Subcutaneous adipose tissue (tissue), 4 donors: ENCODE data around the gene CCNE1. TPM values are rescaled to one million over a fixed set of nuclear protein-coding genes. Genes with fewer than 3 reads are reported as not detected.

Experiments used
- total RNA-seq, 4 donors: library from RNA; depleted of rRNA; stranded (reverse); fragments of >200 nt; gene quantifications; one replicate each; pipeline ENCODE4 v1.1.0, GENCODE V29; 2016
- TF ChIP-seq, protein P1 (sequence below): fragments of 450-650 bp; IDR thresholded peaks from one replicate; pipeline ENCODE4 v1.5.1; 2016; ENCODE audit warnings: low read depth, mild to moderate bottlenecking, control low read depth, antibody characterized with exemption, moderate library complexity

CCNE1 gene
- total RNA-seq, 4 donors from 2014 or later, result 1.1 to 2.7 (median 2.1) TPM

DNA sequence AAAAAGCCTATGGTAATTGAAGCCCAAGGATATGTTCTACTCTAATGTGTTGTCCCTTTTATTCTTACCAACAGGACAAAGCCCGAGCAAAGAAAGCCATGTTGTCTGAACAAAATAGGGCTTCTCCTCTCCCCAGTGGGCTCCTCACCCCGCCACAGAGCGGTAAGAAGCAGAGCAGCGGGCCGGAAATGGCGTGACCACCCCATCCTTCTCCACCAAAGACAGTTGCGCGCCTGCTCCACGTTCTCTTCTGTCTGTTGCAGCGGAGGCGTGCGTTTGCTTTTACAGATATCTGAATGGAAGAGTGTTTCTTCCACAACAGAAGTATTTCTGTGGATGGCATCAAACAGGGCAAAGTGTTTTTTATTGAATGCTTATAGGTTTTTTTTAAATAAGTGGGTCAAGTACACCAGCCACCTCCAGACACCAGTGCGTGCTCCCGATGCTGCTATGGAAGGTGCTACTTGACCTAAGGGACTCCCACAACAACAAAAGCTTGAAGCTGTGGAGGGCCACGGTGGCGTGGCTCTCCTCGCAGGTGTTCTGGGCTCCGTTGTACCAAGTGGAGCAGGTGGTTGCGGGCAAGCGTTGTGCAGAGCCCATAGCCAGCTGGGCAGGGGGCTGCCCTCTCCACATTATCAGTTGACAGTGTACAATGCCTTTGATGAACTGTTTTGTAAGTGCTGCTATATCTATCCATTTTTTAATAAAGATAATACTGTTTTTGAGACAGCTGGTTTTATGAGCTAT lies 12.0 kb downstream of the CCNE1 start:
- TF ChIP-seq, protein P1, sequence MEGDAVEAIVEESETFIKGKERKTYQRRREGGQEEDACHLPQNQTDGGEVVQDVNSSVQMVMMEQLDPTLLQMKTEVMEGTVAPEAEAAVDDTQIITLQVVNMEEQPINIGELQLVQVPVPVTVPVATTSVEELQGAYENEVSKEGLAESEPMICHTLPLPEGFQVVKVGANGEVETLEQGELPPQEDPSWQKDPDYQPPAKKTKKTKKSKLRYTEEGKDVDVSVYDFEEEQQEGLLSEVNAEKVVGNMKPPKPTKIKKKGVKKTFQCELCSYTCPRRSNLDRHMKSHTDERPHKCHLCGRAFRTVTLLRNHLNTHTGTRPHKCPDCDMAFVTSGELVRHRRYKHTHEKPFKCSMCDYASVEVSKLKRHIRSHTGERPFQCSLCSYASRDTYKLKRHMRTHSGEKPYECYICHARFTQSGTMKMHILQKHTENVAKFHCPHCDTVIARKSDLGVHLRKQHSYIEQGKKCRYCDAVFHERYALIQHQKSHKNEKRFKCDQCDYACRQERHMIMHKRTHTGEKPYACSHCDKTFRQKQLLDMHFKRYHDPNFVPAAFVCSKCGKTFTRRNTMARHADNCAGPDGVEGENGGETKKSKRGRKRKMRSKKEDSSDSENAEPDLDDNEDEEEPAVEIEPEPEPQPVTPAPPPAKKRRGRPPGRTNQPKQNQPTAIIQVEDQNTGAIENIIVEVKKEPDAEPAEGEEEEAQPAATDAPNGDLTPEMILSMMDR, result no peak

DNA sequence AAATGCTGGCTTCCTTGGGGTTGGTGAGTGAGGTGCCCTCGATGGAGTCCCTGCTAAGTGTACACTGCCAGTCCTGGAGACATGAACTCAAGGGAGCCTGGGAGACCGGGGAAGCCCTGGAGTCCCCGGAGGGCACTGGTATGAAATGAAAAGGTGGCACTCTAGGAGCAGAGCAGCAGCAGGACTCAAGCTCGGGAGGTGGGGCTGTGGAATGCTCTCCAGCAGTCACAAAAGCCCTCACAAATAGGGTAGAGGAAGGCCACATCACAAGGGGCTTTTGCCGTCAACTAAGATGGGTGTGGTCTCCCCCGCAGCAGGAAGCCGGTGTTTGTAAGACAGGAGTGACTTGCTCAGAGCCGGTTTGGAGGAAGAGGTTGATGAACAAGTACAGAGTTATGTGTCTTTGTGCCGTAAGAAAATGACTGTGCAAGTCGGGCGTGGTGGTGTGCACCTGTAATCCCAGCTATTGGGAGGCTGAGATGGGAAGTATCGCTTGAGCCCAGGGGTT lies 19.3 kb downstream of the CCNE1 start:
- TF ChIP-seq, protein P1, result no peak

DNA sequence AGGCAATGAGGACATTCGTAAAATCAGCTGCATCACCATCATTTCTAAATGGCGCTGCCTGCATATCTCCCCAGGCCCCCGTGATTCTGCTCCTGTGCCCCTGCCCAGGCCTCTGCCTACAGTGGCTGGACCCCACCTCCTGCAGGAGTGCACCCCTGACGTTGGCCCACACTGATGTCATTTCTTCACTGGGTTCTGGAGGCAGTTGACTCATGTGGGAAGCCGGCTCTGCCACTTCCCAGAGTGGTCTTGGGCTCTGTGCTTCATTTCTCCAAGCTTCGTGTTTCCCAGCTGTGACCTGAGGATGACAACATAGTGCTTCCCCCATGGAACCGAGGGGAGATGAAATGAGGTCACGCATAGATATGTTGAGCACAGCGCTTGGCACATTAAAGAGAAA lies 19.9 kb downstream of the CCNE1 start:
- TF ChIP-seq, protein P1, result no peak

DNA sequence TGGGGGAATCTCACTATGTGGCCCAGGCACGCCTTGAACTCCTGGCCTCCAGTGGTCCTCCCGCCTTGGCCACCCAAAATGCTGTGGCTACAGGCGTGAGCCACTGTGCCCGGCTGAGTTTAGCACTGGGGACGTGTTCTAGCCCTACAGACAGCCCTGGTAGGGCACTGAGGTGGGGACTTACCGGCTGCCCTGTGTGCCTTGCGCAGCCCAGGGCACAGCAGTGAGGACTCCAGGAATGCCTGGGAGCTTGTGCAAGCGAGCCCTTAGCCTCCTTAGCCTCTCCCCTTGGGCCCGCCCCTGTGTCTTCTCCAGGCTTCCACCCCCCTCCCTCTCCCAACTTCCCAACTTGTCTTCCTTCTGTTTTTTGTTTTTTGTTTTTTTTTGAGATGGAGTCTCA lies 21.0 kb downstream of the CCNE1 start:
- TF ChIP-seq, protein P1, result no peak

DNA sequence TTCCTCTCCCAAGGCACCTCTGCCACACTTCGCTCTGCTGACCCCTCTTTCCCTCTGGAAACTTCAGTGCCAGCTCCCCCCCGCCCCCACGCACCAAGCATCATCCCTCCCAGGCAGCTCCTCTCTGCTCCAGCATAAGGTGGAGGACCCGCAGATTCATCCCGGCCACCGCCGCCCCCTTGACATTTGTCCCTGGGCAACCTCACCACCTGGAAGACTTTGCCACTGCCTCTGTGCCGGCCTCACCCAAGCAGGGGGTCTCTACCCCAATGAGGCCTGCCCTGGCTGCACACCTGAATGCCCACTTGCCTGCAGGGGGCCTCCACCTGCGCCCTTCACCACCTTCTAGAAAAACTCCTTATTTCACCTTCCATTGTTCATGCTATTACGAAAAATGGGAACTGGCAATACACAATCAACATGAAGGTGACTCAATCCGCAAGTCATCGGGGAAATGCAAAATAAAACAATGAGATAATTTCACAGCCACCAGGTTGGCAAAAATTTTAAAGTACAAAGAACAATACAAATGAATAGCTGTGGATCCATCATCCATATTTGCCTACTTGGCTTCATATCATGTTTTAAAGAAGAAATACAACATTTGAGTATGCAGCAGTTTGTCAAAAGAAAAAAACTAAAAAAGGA lies 21.9 kb downstream of the CCNE1 start:
- TF ChIP-seq, protein P1, result no peak

DNA sequence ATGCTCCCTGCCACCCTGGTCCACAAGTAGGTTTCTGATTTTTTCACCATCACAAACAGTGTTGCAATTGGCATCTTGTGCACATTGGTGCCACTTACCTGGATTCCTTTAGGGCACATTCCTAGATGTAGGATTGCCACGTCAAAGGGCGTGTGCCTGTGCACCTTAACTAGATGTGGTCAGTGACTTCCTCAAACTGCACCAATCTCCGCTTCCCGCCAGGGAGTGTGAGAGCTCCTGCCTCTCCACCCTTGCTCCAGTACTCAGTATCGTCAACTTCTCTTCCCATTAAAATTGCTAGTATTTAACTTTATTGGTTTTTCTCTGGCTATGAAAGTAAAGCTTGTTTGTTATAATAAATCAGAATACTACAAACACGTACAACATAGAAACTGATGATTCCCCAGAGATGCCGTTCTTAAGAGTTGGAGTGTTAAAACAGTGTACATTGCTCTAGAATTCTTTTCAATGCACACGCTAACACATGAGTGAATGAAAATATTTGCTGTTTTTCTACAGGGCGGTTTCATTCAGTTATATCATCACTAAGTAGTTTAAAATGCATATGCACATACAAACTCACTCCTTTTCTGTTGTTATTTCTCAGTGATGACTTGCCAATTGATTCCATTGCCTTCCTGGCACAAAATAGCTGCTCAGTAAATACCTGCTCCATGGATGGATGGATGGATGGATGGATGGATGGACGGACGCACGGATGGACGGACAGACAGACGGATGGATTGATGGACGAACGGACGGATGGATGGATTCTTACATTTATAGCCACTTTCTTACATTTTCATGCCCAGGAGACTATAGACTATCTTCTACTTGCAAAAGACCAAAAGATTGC lies 23.4 kb downstream of the CCNE1 start:
- TF ChIP-seq, protein P1, result no peak

DNA sequence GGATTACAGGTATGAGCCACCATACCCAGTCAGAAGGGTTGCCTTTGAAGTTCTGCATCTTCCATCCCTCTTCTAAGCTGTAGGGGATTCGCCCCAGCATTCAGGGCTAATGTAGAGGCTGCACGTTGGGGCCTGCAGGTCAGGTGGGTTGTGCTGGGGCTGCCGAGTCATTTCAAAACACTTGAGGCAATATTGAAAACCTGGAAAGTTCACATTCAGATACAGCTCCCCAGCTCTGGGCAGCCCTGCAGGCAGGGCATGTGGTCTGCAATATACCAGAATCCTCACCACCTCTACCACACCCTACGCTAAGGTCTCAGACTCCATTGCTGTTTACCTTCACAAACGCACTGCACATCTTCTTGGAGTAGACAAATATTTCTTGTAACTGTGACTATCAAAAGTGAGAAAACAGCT lies 24.6 kb downstream of the CCNE1 start:
- TF ChIP-seq, protein P1, result no peak
